GM12878 (cell line): ENCODE data around the gene ZNF282. TPM values are rescaled to one million over a fixed set of nuclear protein-coding genes. Genes with fewer than 3 reads are reported as not detected.

Experiments used
- ATAC-seq: fragments of 200-7000 bp; cut with Tn5 transposase; 3 replicates; pipeline ENCODE4 v1.9.1; 2020; ENCODE audit warnings: mild to moderate bottlenecking, moderate library complexity
- BruUV-seq: library from RNA; stranded (reverse); fragments of 400-500 nt; replicated peaks from 2 replicates; lab custom pipeline; 2021; lab: Mats Ljungman, UMichigan
- CTCF ChIA-PET: fragments of 300-600 bp; sonication (Branson Sonifier 250); formaldehyde crosslinking; extraction: SDS; loops from one replicate; lab custom pipeline; 2021; ENCODE audit warnings: inconsistent platforms; lab: Yijun Ruan, JAX
- POLR2A ChIA-PET: fragments of 350-600 bp; formaldehyde crosslinking; extraction: SDS; loops from one replicate; lab custom pipeline; 2021; ENCODE audit warnings: inconsistent platforms; lab: Charles Lee
- RAD21 ChIA-PET: fragments of 300-600 bp; sonication (Branson Sonifier 250); formaldehyde crosslinking; loops from one replicate; lab custom pipeline; 2023; ENCODE audit warnings: antibody characterized with exemption; ENCODE audit not compliant: unreplicated experiment; lab: Charles Lee
- SMC1A ChIA-PET: fragments of 300-600 bp; sonication (Branson Sonifier 250); formaldehyde crosslinking; loops from one replicate; lab custom pipeline; 2023; ENCODE audit not compliant: unreplicated experiment, uncharacterized antibody; lab: Charles Lee
- DNase-seq: peaks from one replicate; pipeline ENCODE4 v3.0.0-alpha.2; 2011; ENCODE audit warnings: low read depth, low spot score
- FAIRE-seq: peaks from 3 replicates; lab custom pipeline; 2011; peaks lifted over from hg19 to GRCh38; lab: Jason Lieb, UNC
- H2AFZ ChIP-seq: 2 replicates; pipeline ENCODE4 v1.6.0; 2011; ENCODE audit warnings: low read depth, low read length, control low read depth; ENCODE audit not compliant: control insufficient read depth
- H3K27ac ChIP-seq: 2 replicates; pipeline ENCODE4 v1.5.1; 2011; ENCODE audit warnings: control low read depth; ENCODE audit not compliant: control insufficient read depth, insufficient read depth
- H3K27me3 ChIP-seq, 2 experiments: replicated peaks in 1 of 2; 2 replicates each; pipeline versions ENCODE4 v1.6.0 to v1.6.1; 2011; ENCODE audit warnings: low read length in 1 of 2; ENCODE audit not compliant: control insufficient read depth in 2 of 2, insufficient read depth in 2 of 2
- H3K36me3 ChIP-seq, 2 experiments: 2 replicates each; pipeline ENCODE4 v1.5.1; 2011; ENCODE audit warnings: low read length in 1 of 2; ENCODE audit not compliant: control insufficient read depth in 2 of 2, insufficient read depth in 2 of 2
- H3K4me1 ChIP-seq: 2 replicates; pipeline ENCODE4 v1.6.1; 2011; ENCODE audit warnings: mild to moderate bottlenecking, low read length, moderate library complexity, mixed read lengths; ENCODE audit not compliant: control insufficient read depth, insufficient read depth
- H3K4me2 ChIP-seq: 2 replicates; pipeline ENCODE4 v1.6.0; 2011; ENCODE audit warnings: control low read depth; ENCODE audit not compliant: control insufficient read depth, insufficient read depth
- H3K4me3 ChIP-seq: fragments of 200-600 bp; sonication (generic); 2 replicates; pipeline ENCODE4 v1.5.1; 2016
- H3K79me2 ChIP-seq: 2 replicates; pipeline ENCODE4 v1.6.0; 2011; ENCODE audit warnings: low read length; ENCODE audit not compliant: control insufficient read depth, insufficient read depth
- H3K9ac ChIP-seq: 2 replicates; pipeline ENCODE4 v1.8.0; 2011; ENCODE audit warnings: low read length, control low read depth, mixed read lengths; ENCODE audit not compliant: control insufficient read depth, insufficient read depth
- H3K9me3 ChIP-seq: replicated peaks from 3 replicates; pipeline ENCODE4 v1.5.1; 2011; ENCODE audit warnings: mild to moderate bottlenecking, low read length; ENCODE audit not compliant: control insufficient read depth, insufficient read depth
- H4K20me1 ChIP-seq: 2 replicates; pipeline ENCODE4 v1.6.0; 2011; ENCODE audit not compliant: control insufficient read depth, insufficient read depth
- ATF7 ChIP-seq: fragments of 450-650 bp; IDR thresholded peaks from 2 replicates; pipeline ENCODE4 v1.6.1; 2016; ENCODE audit warnings: low read depth, mild to moderate bottlenecking
- ETV6 ChIP-seq, 2 experiments: fragments of 450-650 bp in 1 of 2; IDR thresholded peaks in 1 of 2; conservative IDR thresholded peaks in 1 of 2; 2 replicates each; pipeline ENCODE4 v1.6.1; 2014; ENCODE audit warnings: antibody characterized with exemption in 1 of 2, borderline replicate concordance in 1 of 2, low read depth in 1 of 2, mild to moderate bottlenecking in 1 of 2, moderate library complexity in 1 of 2
- GABPA ChIP-seq: IDR thresholded peaks from 2 replicates; pipeline ENCODE4 v1.6.1; 2014; ENCODE audit warnings: antibody characterized with exemption, low read depth, mild to moderate bottlenecking, inconsistent platforms
- IRF4 ChIP-seq: IDR thresholded peaks from 2 replicates; pipeline ENCODE4 v1.6.1; 2011; ENCODE audit warnings: low read depth, low read length
- KAT2A ChIP-seq: conservative IDR thresholded peaks from 2 replicates; pipeline ENCODE4 v1.6.1; 2011; ENCODE audit warnings: low read depth, low read length; ENCODE audit not compliant: control insufficient read depth
- KLF5 ChIP-seq: fragments of 450-650 bp; IDR thresholded peaks from 2 replicates; pipeline ENCODE4 v1.6.1; 2014; ENCODE audit warnings: mild to moderate bottlenecking; ENCODE audit not compliant: partially characterized antibody
- MXI1 ChIP-seq: fragments of 150-350 bp; IDR thresholded peaks from 2 replicates; pipeline ENCODE4 v1.6.1; 2011; ENCODE audit warnings: low read depth, mild to moderate bottlenecking, inconsistent platforms, low read length, improper control_type of control experiment
- NRF1 ChIP-seq: conservative IDR thresholded peaks from 2 replicates; pipeline ENCODE4 v1.6.1; 2011; ENCODE audit warnings: mild to moderate bottlenecking, low read depth, low read length, improper control_type of control experiment
- POU2F2 ChIP-seq: IDR thresholded peaks from 3 replicates; pipeline ENCODE4 v1.6.1; 2011; ENCODE audit warnings: low read depth, mild to moderate bottlenecking, low read length, borderline replicate concordance
- SIX5 ChIP-seq: IDR thresholded peaks from 2 replicates; pipeline ENCODE4 v1.6.1; 2011; ENCODE audit warnings: mild to moderate bottlenecking, low read depth, low read length, moderate library complexity; ENCODE audit not compliant: severe bottlenecking
- SRF ChIP-seq, 2 experiments: IDR thresholded peaks; 2 replicates each; pipeline ENCODE4 v1.6.1; 2011; ENCODE audit warnings: low read depth in 2 of 2, low read length in 2 of 2, mild to moderate bottlenecking in 1 of 2, moderate library complexity in 1 of 2
- WGBS: methylation state at CpG from one replicate; pipeline ENCODE4 v1.1.6; 2016; ENCODE audit warnings: low lambda C conversion rate; ENCODE audit not compliant: insufficient replicate concordance, insufficient coverage; ENCODE audit errors: missing lambda C conversion rate; 5-methylcytosine and 5-hydroxymethylcytosine counted together
- in situ Hi-C: fragments of 300-500 bp; cut with MboI; formaldehyde crosslinking; loops from 9 replicates; pipeline ENCODE4 v1.14.3; 2018; ENCODE audit warnings: mixed read lengths
- intact Hi-C: fragments of 100-400 bp; cut with micrococcal nuclease; formaldehyde crosslinking; loops from one replicate; pipeline ENCODE4 v1.14.2; 2022; ENCODE audit not compliant: unreplicated experiment
- polyA plus RNA-seq, 11 experiments: library from polyadenylated mRNA; depleted of rRNA in 4 of 11; unstranded in 6 of 11; stranded (reverse) in 5 of 11; fragments of >200 nt; fragmentation: Nextera tagmentation in 4 of 11; fragmentation: Illumina TruSeq in 1 of 11; extraction: Ambion mirVana in 4 of 11; extraction: Trizol in 1 of 11; gene quantifications; 1 replicate in 1 of 11; 2 replicates in 10 of 11; pipeline versions ENCODE4 v1.2.1 to v1.2.3, GENCODE V29; 2011 to 2016; ENCODE audit warnings: inconsistent platforms in 2 of 11, missing spikeins in 2 of 11, low read depth in 1 of 11
- total RNA-seq, 4 experiments: library from RNA; depleted of rRNA in 3 of 4; stranded (reverse); fragments of >200 nt in 3 of 4; fragmentation: Illumina TruSeq in 1 of 4; extraction: Trizol in 1 of 4; gene quantifications; 2 replicates each; pipeline versions ENCODE4 v1.2.1 to v1.2.3, GENCODE V29; 2013 to 2021
- TF ChIP-seq, protein P1 (sequence below): fragments of 450-650 bp; conservative IDR thresholded peaks from 2 replicates; pipeline ENCODE4 v1.6.1; 2017; ENCODE audit warnings: mild to moderate bottlenecking, moderate library complexity
- TF ChIP-seq, protein P2 (sequence below): IDR thresholded peaks from 2 replicates; pipeline ENCODE4 v1.6.1; 2011; ENCODE audit warnings: mild to moderate bottlenecking, low read depth, low read length, moderate library complexity; ENCODE audit not compliant: insufficient replicate concordance
- TF ChIP-seq, protein P3 (sequence below): IDR thresholded peaks from 2 replicates; pipeline ENCODE4 v1.6.1; 2012; ENCODE audit warnings: low read length, inconsistent platforms
- TF ChIP-seq, protein P4 (sequence below): fragments of 450-650 bp; IDR thresholded peaks from 2 replicates; pipeline ENCODE4 v1.6.1; 2017; ENCODE audit warnings: mild to moderate bottlenecking, low read depth, inconsistent platforms; ENCODE audit not compliant: poor library complexity, severe bottlenecking

The ZNF282 gene
- total and polyA plus RNA-seq, 10 of the 15 experiments (the other 5 are each of a cell fraction or from before 2014, with no cell fraction given) = 0.35 to 28.4 (median 8.1) TPM

DNA sequence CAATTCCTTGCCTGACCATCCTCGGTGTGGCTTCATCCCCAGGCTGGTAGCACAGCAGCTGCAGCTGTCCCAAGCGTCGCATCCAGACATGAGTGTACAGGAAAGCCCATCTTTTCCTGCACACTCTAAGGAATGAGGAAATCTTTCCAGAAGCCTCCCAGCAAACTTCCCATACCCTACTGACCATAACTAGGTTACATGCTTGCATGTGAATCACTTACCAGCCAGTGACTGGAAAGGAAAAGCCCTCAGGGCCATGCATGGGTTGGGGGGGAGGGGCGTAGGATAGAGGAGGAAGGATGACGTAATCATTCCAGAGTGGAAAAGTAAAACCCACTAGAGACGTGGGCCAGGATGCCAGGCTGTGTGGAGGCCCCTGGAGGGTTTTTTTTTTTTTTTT, 25.2 kb downstream of the ZNF282 start:
- SMC1A ChIA-PET = no interaction called here
- H3K4me2 ChIP-seq = no peak overlapping the region
- no TSS peak for BruUV-seq
- RAD21 ChIA-PET = no interaction called here
- intact Hi-C loops (no loop called here), in situ Hi-C loops (no loop called here)
- no peak overlapping the region for H3K27ac ChIP-seq
- no peaks in the 10 kb centered on the region for H3K27me3 ChIP-seq
- ATAC-seq (no peak), DNase-seq (no peak), FAIRE-seq (no peak)
- no peak overlapping the region for H3K9ac ChIP-seq
- no peak overlapping the region for H3K4me3 ChIP-seq
- CTCF ChIA-PET = interaction anchor here (0.6 kb wide), 1 partner anchor 89 kb away, joined by 3 read pairs; no protein-coding TSS in a partner anchor
- no peaks in the 10 kb centered on the region for H4K20me1 ChIP-seq
- no peak overlapping the region for H2AFZ ChIP-seq
- POLR2A ChIA-PET = no interaction called here
- H3K4me1 ChIP-seq = no peaks in the 10 kb centered on the region
- TF ChIP-seq, protein P1, sequence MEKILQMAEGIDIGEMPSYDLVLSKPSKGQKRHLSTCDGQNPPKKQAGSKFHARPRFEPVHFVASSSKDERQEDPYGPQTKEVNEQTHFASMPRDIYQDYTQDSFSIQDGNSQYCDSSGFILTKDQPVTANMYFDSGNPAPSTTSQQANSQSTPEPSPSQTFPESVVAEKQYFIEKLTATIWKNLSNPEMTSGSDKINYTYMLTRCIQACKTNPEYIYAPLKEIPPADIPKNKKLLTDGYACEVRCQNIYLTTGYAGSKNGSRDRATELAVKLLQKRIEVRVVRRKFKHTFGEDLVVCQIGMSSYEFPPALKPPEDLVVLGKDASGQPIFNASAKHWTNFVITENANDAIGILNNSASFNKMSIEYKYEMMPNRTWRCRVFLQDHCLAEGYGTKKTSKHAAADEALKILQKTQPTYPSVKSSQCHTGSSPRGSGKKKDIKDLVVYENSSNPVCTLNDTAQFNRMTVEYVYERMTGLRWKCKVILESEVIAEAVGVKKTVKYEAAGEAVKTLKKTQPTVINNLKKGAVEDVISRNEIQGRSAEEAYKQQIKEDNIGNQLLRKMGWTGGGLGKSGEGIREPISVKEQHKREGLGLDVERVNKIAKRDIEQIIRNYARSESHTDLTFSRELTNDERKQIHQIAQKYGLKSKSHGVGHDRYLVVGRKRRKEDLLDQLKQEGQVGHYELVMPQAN = no peak
- TF ChIP-seq NRF1 (no peak), ATF7 (no peak), GABPA (no peak), SRF (IDR thresholded peaks at IDR 0.05; ENCODE audit: low read depth in 2 of 2, low read length in 2 of 2) (no peak), KAT2A (no peak), IRF4 (no peak), POU2F2 (no peak), MXI1 (no peak), KLF5 (no peak), ETV6 (conservative IDR thresholded peaks at IDR 0.05 in 1 of 2, IDR thresholded peaks at IDR 0.05 in 1 of 2; ENCODE audit: borderline replicate concordance in 1 of 2, low read depth in 1 of 2) (no peak), SIX5 (no peak)
- TF ChIP-seq, protein P2, sequence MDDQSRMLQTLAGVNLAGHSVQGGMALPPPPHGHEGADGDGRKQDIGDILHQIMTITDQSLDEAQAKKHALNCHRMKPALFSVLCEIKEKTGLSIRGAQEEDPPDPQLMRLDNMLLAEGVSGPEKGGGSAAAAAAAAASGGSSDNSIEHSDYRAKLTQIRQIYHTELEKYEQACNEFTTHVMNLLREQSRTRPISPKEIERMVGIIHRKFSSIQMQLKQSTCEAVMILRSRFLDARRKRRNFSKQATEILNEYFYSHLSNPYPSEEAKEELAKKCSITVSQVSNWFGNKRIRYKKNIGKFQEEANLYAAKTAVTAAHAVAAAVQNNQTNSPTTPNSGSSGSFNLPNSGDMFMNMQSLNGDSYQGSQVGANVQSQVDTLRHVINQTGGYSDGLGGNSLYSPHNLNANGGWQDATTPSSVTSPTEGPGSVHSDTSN = no peak
- TF ChIP-seq, protein P3, sequence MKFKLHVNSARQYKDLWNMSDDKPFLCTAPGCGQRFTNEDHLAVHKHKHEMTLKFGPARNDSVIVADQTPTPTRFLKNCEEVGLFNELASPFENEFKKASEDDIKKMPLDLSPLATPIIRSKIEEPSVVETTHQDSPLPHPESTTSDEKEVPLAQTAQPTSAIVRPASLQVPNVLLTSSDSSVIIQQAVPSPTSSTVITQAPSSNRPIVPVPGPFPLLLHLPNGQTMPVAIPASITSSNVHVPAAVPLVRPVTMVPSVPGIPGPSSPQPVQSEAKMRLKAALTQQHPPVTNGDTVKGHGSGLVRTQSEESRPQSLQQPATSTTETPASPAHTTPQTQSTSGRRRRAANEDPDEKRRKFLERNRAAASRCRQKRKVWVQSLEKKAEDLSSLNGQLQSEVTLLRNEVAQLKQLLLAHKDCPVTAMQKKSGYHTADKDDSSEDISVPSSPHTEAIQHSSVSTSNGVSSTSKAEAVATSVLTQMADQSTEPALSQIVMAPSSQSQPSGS = no peak
- TF ChIP-seq, protein P4, sequence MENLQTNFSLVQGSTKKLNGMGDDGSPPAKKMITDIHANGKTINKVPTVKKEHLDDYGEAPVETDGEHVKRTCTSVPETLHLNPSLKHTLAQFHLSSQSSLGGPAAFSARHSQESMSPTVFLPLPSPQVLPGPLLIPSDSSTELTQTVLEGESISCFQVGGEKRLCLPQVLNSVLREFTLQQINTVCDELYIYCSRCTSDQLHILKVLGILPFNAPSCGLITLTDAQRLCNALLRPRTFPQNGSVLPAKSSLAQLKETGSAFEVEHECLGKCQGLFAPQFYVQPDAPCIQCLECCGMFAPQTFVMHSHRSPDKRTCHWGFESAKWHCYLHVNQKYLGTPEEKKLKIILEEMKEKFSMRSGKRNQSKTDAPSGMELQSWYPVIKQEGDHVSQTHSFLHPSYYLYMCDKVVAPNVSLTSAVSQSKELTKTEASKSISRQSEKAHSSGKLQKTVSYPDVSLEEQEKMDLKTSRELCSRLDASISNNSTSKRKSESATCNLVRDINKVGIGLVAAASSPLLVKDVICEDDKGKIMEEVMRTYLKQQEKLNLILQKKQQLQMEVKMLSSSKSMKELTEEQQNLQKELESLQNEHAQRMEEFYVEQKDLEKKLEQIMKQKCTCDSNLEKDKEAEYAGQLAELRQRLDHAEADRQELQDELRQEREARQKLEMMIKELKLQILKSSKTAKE = no peak
- no peaks in the 10 kb centered on the region for H3K9me3 ChIP-seq
- WGBS = 95% methylated on average over 6 of the region's 6 CpGs
- peaks cover 14 to 18% of the 10 kb centered on the region in 2 experiments; a peak in 3 of 4 replicates for H3K36me3 ChIP-seq
- no peaks in the 10 kb centered on the region for H3K79me2 ChIP-seq
